ENCODE results near the gene IRF4.

Gene IRF4

GRCh38 chr6:412146-412886 lies 20.8 kb downstream of the IRF4 start:
- Histone ChIP-seq H3K9me3 (ENCODE audit: severe bottlenecking) (peaks cover 11% of the 10 kb centered on the region), H3K36me3 (no peaks in the 10 kb centered on the region), H3K27me3 (ENCODE audit: insufficient read depth, low read depth, severe bottlenecking) (no peaks in the 10 kb centered on the region), H3K4me3 (ENCODE audit: low read depth, low read length) (no peak overlapping the region), H3K27ac (no peak overlapping the region)
- DNase-seq = no peak
- no peak for TF ChIP-seq CTCF (IDR thresholded peaks at IDR 0.05; ENCODE audit: low read depth, low read length)

GRCh38 chr6:414447-414846 lies 22.9 kb downstream of the IRF4 start:
- no peak overlapping the region for H3K4me3 ChIP-seq (ENCODE audit: low read depth, low read length)
- H3K36me3 ChIP-seq = no peaks in the 10 kb centered on the region
- H3K27ac ChIP-seq = no peak overlapping the region
- H3K27me3 ChIP-seq (ENCODE audit: insufficient read depth, low read depth, severe bottlenecking) = no peaks in the 10 kb centered on the region
- H3K9me3 ChIP-seq (ENCODE audit: severe bottlenecking) = peaks cover 11% of the 10 kb centered on the region
- DNase-seq = no peak
- TF ChIP-seq CTCF (IDR thresholded peaks at IDR 0.05; ENCODE audit: low read depth, low read length) = no peak

- Histone ChIP-seq H3K9me3 (ENCODE audit: severe bottlenecking) (peaks cover 11% of the 10 kb centered on the region), H3K27ac (no peak overlapping the region), H3K4me3 (ENCODE audit: low read depth, low read length) (no peak overlapping the region), H3K36me3 (no peaks in the 10 kb centered on the region), H3K27me3 (ENCODE audit: insufficient read depth, low read depth, severe bottlenecking) (no peaks in the 10 kb centered on the region)
- no peak for DNase-seq
- TF ChIP-seq CTCF (IDR thresholded peaks at IDR 0.05; ENCODE audit: low read depth, low read length) = no peak
These were observed 23.5 kb downstream of the IRF4 start for GRCh38 chr6:415087-415486.

- TF ChIP-seq CTCF (IDR thresholded peaks at IDR 0.05; ENCODE audit: low read depth, low read length) = no peak
- DNase-seq = no peak
- Histone ChIP-seq H3K27me3 (ENCODE audit: insufficient read depth, low read depth, severe bottlenecking) (no peaks in the 10 kb centered on the region), H3K4me3 (ENCODE audit: low read depth, low read length) (no peak overlapping the region), H3K27ac (no peak overlapping the region), H3K36me3 (no peaks in the 10 kb centered on the region), H3K9me3 (ENCODE audit: severe bottlenecking) (peaks cover 5% of the 10 kb centered on the region)
These were observed 29.7 kb downstream of the IRF4 start for GRCh38 chr6:421211-421610.

- no peak for TF ChIP-seq CTCF (IDR thresholded peaks at IDR 0.05; ENCODE audit: low read depth, low read length)
- H3K27me3 ChIP-seq (ENCODE audit: insufficient read depth, low read depth, severe bottlenecking) = no peaks in the 10 kb centered on the region
- H3K27ac ChIP-seq = no peak overlapping the region
- peaks cover 9% of the 10 kb centered on the region for H3K9me3 ChIP-seq (ENCODE audit: severe bottlenecking)
- H3K4me3 ChIP-seq (ENCODE audit: low read depth, low read length) = no peak overlapping the region
- no peak for DNase-seq
- no peaks in the 10 kb centered on the region for H3K36me3 ChIP-seq
These were observed 31.0 kb downstream of the IRF4 start for GRCh38 chr6:422433-423054.

Measured in WERI-Rb-1 (cell line).